ENCODE measurements around the gene PCDH15. TPM values are rescaled to one million over a fixed set of nuclear protein-coding genes. Genes with fewer than 3 reads are reported as not detected.

Gene PCDH15
- total and polyA plus RNA-seq, 2 of the 13 experiments (the other 11 are each of a cell fraction or from before 2014, with no cell fraction given) = not detected

- no peak for TF ChIP-seq ZNF616 (CRISPR knock-in tag; IDR thresholded peaks at IDR 0.05; ENCODE audit: low read depth)
- no peak for TF ChIP-seq TCF7L2 (IDR thresholded peaks at IDR 0.05; ENCODE audit: low read depth, low read length)
- no peak for TF ChIP-seq ZBTB42 (CRISPR knock-in tag; IDR thresholded peaks at IDR 0.05)
- TF ChIP-seq ZKSCAN8 (CRISPR knock-in tag; IDR thresholded peaks at IDR 0.05; ENCODE audit: borderline replicate concordance) = no peak
- TF ChIP-seq ZNF782 (CRISPR knock-in tag; IDR thresholded peaks at IDR 0.05; ENCODE audit: borderline replicate concordance) = no peak
- no peak for TF ChIP-seq LRRFIP1 (CRISPR knock-in tag; conservative IDR thresholded peaks at IDR 0.05)
- TF ChIP-seq ERF (CRISPR knock-in tag; IDR thresholded peaks at IDR 0.05) = no peak
- no peak for TF ChIP-seq SALL1 (CRISPR knock-in tag; IDR thresholded peaks at IDR 0.05)
- no peak for TF ChIP-seq PRDM10 (CRISPR knock-in tag; IDR thresholded peaks at IDR 0.05; ENCODE audit: low read depth)
- no peak for TF ChIP-seq TBX2 (CRISPR knock-in tag; IDR thresholded peaks at IDR 0.05; ENCODE audit: borderline replicate concordance)
These were observed 597.6 kb downstream of the PCDH15 start (continued) for GRCh38 chr10:54203401-54203800.

Measured in HepG2 (cell line).